Activated CD8-positive, alpha-beta memory T cell treated with anti-CD3 and anti-CD28 coated beads, Interleukin-2, amount 50 U/mL, for 24 hours (primary cell): Measurements from ENCODE around the gene DEGS2.

Experiments
- DNase-seq: peaks from one replicate; pipeline ENCODE4 v3.0.0-alpha.2; 2020; ENCODE audit errors: extremely low read depth

DEGS2 gene

GRCh38 chr14:100132903-100133510, 26.4 kb downstream of the DEGS2 start:
- no peak for DNase-seq

GRCh38 chr14:100132161-100132902, 27.1 kb downstream of the DEGS2 start:
- no peak for DNase-seq

GRCh38 chr14:100131181-100131580, 28.3 kb downstream of the DEGS2 start:
- DNase-seq, result no peak

- DNase-seq, result no peak
Measured at GRCh38 chr14:100130521-100130920, 28.9 kb downstream of the DEGS2 start.

GRCh38 chr14:100129161-100129589, 30.3 kb downstream of the DEGS2 start:
- no peak for DNase-seq

- DNase-seq, result no peak
Measured at GRCh38 chr14:100128688-100129087, 30.8 kb downstream of the DEGS2 start.

GRCh38 chr14:100127853-100128455, 31.5 kb downstream of the DEGS2 start:
- DNase-seq, result no peak

- no peak for DNase-seq
Measured at GRCh38 chr14:100126401-100126800, 33.0 kb downstream of the DEGS2 start.

- no peak for DNase-seq
Measured at GRCh38 chr14:100124551-100125088, 34.8 kb downstream of the DEGS2 start.

GRCh38 chr14:100123618-100124017, 35.8 kb downstream of the DEGS2 start:
- DNase-seq, result no peak

- DNase-seq, result no peak
Measured at GRCh38 chr14:100122481-100123223, 36.8 kb downstream of the DEGS2 start.

- DNase-seq, result no peak
Measured at GRCh38 chr14:100121643-100122480, 37.6 kb downstream of the DEGS2 start.

GRCh38 chr14:100120522-100121269, 38.7 kb downstream of the DEGS2 start:
- no peak for DNase-seq

GRCh38 chr14:100119251-100119650, 40.2 kb downstream of the DEGS2 start:
- no peak for DNase-seq

- no peak for DNase-seq
Measured at GRCh38 chr14:100118396-100119011, 40.9 kb downstream of the DEGS2 start.

- DNase-seq, result no peak
Measured at GRCh38 chr14:100117633-100118395, 41.6 kb downstream of the DEGS2 start.

GRCh38 chr14:100117026-100117425, 42.4 kb downstream of the DEGS2 start:
- DNase-seq, result no peak

GRCh38 chr14:100116134-100116533, 43.3 kb downstream of the DEGS2 start:
- no peak for DNase-seq

- DNase-seq, result no peak
Measured at GRCh38 chr14:100115726-100116125, 43.7 kb downstream of the DEGS2 start.
